Measurements from ENCODE around the gene EVA1A.

DNA sequence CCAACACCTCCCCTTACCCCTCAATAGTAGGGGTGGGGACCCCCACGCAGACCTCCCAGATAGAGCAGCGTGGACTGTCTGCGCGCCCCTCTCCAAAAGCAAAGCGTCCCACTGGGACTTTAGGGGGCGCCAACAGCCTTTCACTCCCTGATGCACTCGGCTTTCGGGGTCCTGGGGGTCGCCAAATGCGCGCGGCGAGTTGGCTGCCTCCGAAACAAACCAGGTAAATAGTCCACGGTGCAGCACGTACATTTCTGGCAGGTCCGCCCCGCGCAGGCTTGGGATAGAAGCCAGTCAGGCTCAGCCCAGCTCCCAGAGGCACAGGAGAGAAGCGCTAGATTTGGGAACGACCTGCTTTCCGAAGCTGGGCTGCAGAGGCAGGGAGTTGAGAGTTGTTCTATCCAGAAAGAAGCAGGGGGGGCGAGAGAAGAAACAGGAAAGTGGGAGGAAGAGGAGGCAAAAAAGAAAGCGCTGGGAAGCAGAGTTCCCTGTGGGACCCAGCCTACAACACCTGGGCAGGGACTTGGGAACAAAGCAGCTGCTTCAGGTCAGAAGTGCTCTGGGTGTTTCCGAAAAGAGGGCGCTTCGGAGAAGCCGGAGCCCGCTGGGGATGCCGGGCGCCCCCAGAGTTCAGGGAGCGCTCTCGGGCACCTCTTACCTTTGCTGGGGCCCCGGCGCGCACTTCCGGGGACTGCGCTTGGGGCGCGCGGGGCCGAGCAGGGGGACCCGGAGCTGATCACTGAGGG is 544 bp downstream of the EVA1A start:
- TF ChIP-seq, protein P1, sequence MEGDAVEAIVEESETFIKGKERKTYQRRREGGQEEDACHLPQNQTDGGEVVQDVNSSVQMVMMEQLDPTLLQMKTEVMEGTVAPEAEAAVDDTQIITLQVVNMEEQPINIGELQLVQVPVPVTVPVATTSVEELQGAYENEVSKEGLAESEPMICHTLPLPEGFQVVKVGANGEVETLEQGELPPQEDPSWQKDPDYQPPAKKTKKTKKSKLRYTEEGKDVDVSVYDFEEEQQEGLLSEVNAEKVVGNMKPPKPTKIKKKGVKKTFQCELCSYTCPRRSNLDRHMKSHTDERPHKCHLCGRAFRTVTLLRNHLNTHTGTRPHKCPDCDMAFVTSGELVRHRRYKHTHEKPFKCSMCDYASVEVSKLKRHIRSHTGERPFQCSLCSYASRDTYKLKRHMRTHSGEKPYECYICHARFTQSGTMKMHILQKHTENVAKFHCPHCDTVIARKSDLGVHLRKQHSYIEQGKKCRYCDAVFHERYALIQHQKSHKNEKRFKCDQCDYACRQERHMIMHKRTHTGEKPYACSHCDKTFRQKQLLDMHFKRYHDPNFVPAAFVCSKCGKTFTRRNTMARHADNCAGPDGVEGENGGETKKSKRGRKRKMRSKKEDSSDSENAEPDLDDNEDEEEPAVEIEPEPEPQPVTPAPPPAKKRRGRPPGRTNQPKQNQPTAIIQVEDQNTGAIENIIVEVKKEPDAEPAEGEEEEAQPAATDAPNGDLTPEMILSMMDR (conservative IDR thresholded peaks at IDR 0.05; ENCODE audit: low read length), result peak; percentile 66
- TF ChIP-seq EZH2phosphoT487 (IDR thresholded peaks at IDR 0.05; ENCODE audit: borderline replicate concordance), result no peak
